ENCODE measurements around the gene ANO2.

Gene ANO2

DNA sequence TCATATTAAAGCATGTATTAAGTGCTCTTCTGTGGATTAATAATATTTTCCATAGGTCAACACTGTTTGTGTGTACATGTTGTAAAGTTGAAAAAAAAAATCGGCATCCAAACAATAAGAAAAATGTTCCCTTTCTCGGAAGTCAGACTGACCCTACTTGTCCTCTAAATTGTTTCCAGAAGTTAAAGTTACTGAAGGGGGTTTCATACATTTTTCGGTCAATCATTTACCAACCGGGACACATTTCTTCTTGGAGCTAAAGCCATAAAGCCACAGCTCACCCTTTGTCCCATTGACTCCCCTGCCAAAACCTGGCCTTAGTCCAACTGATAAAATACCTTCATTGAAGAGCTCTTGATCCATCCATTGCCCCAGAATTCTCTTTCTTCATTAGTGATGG is 230.0 kb downstream of the ANO2 start:
- Histone ChIP-seq H3K4me1 (ENCODE audit: insufficient read depth, insufficient read length) (no peaks in the 10 kb centered on the region), H3K36me3 (ENCODE audit: insufficient read depth, insufficient read length, low read length) (no peaks in the 10 kb centered on the region), H3K4me3 (ENCODE audit: insufficient read length, low read depth) (no peak overlapping the region), H3K9me3 (ENCODE audit: insufficient read depth, low read length) (no peaks in the 10 kb centered on the region), H3K27me3 (ENCODE audit: insufficient read depth, insufficient read length) (no peaks in the 10 kb centered on the region), H3K9ac (ENCODE audit: insufficient read length, low read depth) (no peak overlapping the region)
- no peak for DNase-seq (ENCODE audit: low read depth, low spot score)
- TF ChIP-seq YY1 (IDR thresholded peaks at IDR 0.05; ENCODE audit: insufficient read depth, insufficient read length) (no peak), SUZ12 (IDR thresholded peaks at IDR 0.05; ENCODE audit: extremely low read depth, insufficient read depth, insufficient read length) (no peak), ZNF274 (IDR thresholded peaks at IDR 0.05; ENCODE audit: low read depth, low read length) (no peak)

GRCh38 chr12:5713599-5714081 is 231.4 kb downstream of the ANO2 start:
- H3K4me1 ChIP-seq (ENCODE audit: insufficient read depth, insufficient read length): no peaks in the 10 kb centered on the region
- no peak overlapping the region for H3K4me3 ChIP-seq (ENCODE audit: insufficient read length, low read depth)
- TF ChIP-seq ZNF274 (IDR thresholded peaks at IDR 0.05; ENCODE audit: low read depth, low read length) (no peak), SUZ12 (IDR thresholded peaks at IDR 0.05; ENCODE audit: extremely low read depth, insufficient read depth, insufficient read length) (no peak), YY1 (IDR thresholded peaks at IDR 0.05; ENCODE audit: insufficient read depth, insufficient read length) (no peak)
- H3K36me3 ChIP-seq (ENCODE audit: insufficient read depth, insufficient read length, low read length): no peaks in the 10 kb centered on the region
- no peaks in the 10 kb centered on the region for H3K9me3 ChIP-seq (ENCODE audit: insufficient read depth, low read length)
- no peak overlapping the region for H3K9ac ChIP-seq (ENCODE audit: insufficient read length, low read depth)
- no peaks in the 10 kb centered on the region for H3K27me3 ChIP-seq (ENCODE audit: insufficient read depth, insufficient read length)
- no peak for DNase-seq (ENCODE audit: low read depth, low spot score)

GRCh38 chr12:5710260-5710878 is 234.7 kb downstream of the ANO2 start:
- Histone ChIP-seq H3K9ac (ENCODE audit: insufficient read length, low read depth) (no peak overlapping the region), H3K4me3 (ENCODE audit: insufficient read length, low read depth) (no peak overlapping the region), H3K36me3 (ENCODE audit: insufficient read depth, insufficient read length, low read length) (no peaks in the 10 kb centered on the region), H3K4me1 (ENCODE audit: insufficient read depth, insufficient read length) (no peaks in the 10 kb centered on the region), H3K9me3 (ENCODE audit: insufficient read depth, low read length) (no peaks in the 10 kb centered on the region), H3K27me3 (ENCODE audit: insufficient read depth, insufficient read length) (no peaks in the 10 kb centered on the region)
- no peak for DNase-seq (ENCODE audit: low read depth, low spot score)
- TF ChIP-seq SUZ12 (IDR thresholded peaks at IDR 0.05; ENCODE audit: extremely low read depth, insufficient read depth, insufficient read length) (no peak), YY1 (IDR thresholded peaks at IDR 0.05; ENCODE audit: insufficient read depth, insufficient read length) (no peak), ZNF274 (IDR thresholded peaks at IDR 0.05; ENCODE audit: low read depth, low read length) (no peak)

DNA sequence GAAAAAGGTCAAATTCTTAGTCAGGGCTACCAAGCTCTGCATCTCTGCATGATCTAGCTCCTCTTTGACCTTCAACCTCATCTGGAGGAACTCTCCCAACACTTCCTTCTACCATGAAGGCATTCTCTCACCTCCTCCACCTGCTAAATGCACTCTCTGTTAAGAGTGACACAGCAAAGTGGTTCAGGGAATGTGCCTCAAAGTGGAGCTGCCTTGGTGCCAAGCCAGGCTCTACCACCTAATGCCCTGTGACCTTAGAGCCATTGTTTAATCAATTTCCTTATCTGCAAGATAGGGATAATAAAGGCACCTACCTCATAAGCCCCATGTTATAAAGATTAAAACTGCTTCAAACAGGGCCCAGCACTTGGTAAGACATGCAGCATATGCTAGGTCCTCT is 236.7 kb downstream of the ANO2 start:
- H3K9me3 ChIP-seq (ENCODE audit: insufficient read depth, low read length): no peaks in the 10 kb centered on the region
- TF ChIP-seq YY1 (IDR thresholded peaks at IDR 0.05; ENCODE audit: insufficient read depth, insufficient read length) (no peak), ZNF274 (IDR thresholded peaks at IDR 0.05; ENCODE audit: low read depth, low read length) (no peak), SUZ12 (IDR thresholded peaks at IDR 0.05; ENCODE audit: extremely low read depth, insufficient read depth, insufficient read length) (no peak)
- no peaks in the 10 kb centered on the region for H3K27me3 ChIP-seq (ENCODE audit: insufficient read depth, insufficient read length)
- H3K4me3 ChIP-seq (ENCODE audit: insufficient read length, low read depth): no peak overlapping the region
- H3K9ac ChIP-seq (ENCODE audit: insufficient read length, low read depth): no peak overlapping the region
- H3K4me1 ChIP-seq (ENCODE audit: insufficient read depth, insufficient read length): no peaks in the 10 kb centered on the region
- no peaks in the 10 kb centered on the region for H3K36me3 ChIP-seq (ENCODE audit: insufficient read depth, insufficient read length, low read length)
- DNase-seq (ENCODE audit: low read depth, low spot score): no peak

DNA sequence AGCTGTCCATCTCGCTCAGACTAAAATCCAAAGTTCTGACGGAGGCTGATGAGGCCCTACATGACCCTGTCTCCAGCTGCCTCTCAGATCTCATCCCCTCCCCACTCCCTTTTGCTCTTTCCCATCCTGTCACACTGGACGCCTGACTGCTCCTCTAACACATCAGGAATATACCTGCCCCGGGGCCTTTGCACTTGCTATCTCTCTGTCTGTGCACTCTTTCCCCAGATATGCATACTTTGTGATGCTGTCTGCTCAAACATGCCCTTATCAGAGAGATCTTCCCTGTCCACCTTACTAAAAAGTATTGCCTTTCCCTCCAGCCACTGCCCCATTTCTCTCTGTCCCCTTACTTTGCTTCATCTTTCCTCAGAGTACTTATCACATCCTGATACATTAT is 238.8 kb downstream of the ANO2 start:
- TF ChIP-seq SUZ12 (IDR thresholded peaks at IDR 0.05; ENCODE audit: extremely low read depth, insufficient read depth, insufficient read length) (no peak), ZNF274 (IDR thresholded peaks at IDR 0.05; ENCODE audit: low read depth, low read length) (no peak), YY1 (IDR thresholded peaks at IDR 0.05; ENCODE audit: insufficient read depth, insufficient read length) (no peak)
- no peak for DNase-seq (ENCODE audit: low read depth, low spot score)
- Histone ChIP-seq H3K9ac (ENCODE audit: insufficient read length, low read depth) (no peak overlapping the region), H3K4me1 (ENCODE audit: insufficient read depth, insufficient read length) (no peaks in the 10 kb centered on the region), H3K9me3 (ENCODE audit: insufficient read depth, low read length) (peaks cover 6% of the 10 kb centered on the region; the same call in 1 of the 2 replicates), H3K4me3 (ENCODE audit: insufficient read length, low read depth) (no peak overlapping the region), H3K27me3 (ENCODE audit: insufficient read depth, insufficient read length) (no peaks in the 10 kb centered on the region), H3K36me3 (ENCODE audit: insufficient read depth, insufficient read length, low read length) (no peaks in the 10 kb centered on the region)

DNA sequence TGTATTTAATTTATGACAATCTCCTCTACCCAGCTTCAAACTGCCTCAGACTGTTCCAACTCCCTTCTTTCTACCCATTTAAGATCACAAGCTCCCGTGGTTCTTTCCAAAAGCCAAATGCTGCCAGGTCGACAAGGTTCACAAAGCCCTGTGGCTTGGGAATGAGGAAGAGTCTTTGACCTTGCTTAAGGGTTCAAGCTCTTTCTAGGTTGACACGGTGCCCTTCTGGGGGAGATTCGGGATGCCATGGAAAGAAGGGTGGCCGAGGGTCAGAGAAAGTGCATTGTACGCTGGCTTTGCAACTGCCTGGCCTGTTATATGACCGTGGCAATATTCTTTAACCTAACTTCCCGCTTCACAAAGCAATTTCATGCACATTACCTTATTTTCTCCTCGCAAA is 239.3 kb downstream of the ANO2 start:
- no peak for DNase-seq (ENCODE audit: low read depth, low spot score)
- no peak overlapping the region for H3K9ac ChIP-seq (ENCODE audit: insufficient read length, low read depth)
- no peak overlapping the region for H3K4me3 ChIP-seq (ENCODE audit: insufficient read length, low read depth)
- H3K4me1 ChIP-seq (ENCODE audit: insufficient read depth, insufficient read length): no peaks in the 10 kb centered on the region
- no peaks in the 10 kb centered on the region for H3K27me3 ChIP-seq (ENCODE audit: insufficient read depth, insufficient read length)
- H3K36me3 ChIP-seq (ENCODE audit: insufficient read depth, insufficient read length, low read length): no peaks in the 10 kb centered on the region
- no peak for TF ChIP-seq ZNF274 (IDR thresholded peaks at IDR 0.05; ENCODE audit: low read depth, low read length)
- no peak for TF ChIP-seq YY1 (IDR thresholded peaks at IDR 0.05; ENCODE audit: insufficient read depth, insufficient read length)
- no peak for TF ChIP-seq SUZ12 (IDR thresholded peaks at IDR 0.05; ENCODE audit: extremely low read depth, insufficient read depth, insufficient read length)
- H3K9me3 ChIP-seq (ENCODE audit: insufficient read depth, low read length): peaks cover 6% of the 10 kb centered on the region; the same call in 1 of the 2 replicates

DNA sequence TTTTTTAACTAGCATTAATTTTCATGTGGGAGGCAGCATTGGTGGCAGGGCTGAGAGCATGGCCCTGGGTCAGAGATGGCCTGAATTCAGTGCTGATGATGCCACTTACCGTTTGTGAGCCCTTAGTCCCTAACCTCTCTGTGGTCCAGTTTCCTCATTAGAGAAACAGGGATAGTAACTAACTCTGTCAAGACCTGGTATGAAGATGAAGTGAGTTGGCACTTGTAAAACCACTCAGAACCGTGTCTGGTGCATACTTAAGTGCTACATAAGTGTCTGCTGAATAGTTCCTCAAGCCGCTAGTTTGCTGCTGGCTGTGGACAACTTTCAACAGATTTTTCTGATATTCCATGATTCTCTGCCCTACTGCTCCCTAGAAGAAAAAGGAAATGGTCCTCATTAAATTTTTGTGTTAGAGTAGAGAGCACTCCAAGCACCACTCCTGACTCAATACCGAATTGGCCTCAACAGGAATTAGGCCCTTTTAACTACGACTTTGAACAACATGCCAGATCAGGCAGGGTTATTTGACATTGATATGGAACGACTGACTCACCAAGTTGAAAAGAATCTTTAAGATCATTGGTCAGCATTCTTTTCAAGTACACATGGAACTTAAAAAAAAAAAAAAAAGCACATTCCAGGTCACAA is 250.2 kb downstream of the ANO2 start:
- H3K9ac ChIP-seq (ENCODE audit: insufficient read length, low read depth): no peak overlapping the region
- H3K27me3 ChIP-seq (ENCODE audit: insufficient read depth, insufficient read length): no peaks in the 10 kb centered on the region
- DNase-seq (ENCODE audit: low read depth, low spot score): no peak
- no peak overlapping the region for H3K4me3 ChIP-seq (ENCODE audit: insufficient read length, low read depth)
- H3K36me3 ChIP-seq (ENCODE audit: insufficient read depth, insufficient read length, low read length): no peaks in the 10 kb centered on the region
- no peaks in the 10 kb centered on the region for H3K4me1 ChIP-seq (ENCODE audit: insufficient read depth, insufficient read length)
- TF ChIP-seq SUZ12 (IDR thresholded peaks at IDR 0.05; ENCODE audit: extremely low read depth, insufficient read depth, insufficient read length): no peak
- TF ChIP-seq YY1 (IDR thresholded peaks at IDR 0.05; ENCODE audit: insufficient read depth, insufficient read length): no peak
- TF ChIP-seq ZNF274 (IDR thresholded peaks at IDR 0.05; ENCODE audit: low read depth, low read length): no peak
- H3K9me3 ChIP-seq (ENCODE audit: insufficient read depth, low read length): peaks cover 48% of the 10 kb centered on the region
